GM18909 (cell line): ENCODE measurements around the gene PAIP1.
"Not testable (repeated sequence)": the region's sequence is repeated elsewhere in the genome, so short reads cannot be mapped to it uniquely, and the experiment has no call there.

ENCODE experiments used
- ATAC-seq: cut with Tn5 transposase; IDR thresholded peaks from one replicate; pipeline ENCODE4 v1.9.1; 2021; ENCODE audit warnings: mild to moderate bottlenecking; ENCODE audit not compliant: unreplicated experiment, poor library complexity

PAIP1 gene

DNA sequence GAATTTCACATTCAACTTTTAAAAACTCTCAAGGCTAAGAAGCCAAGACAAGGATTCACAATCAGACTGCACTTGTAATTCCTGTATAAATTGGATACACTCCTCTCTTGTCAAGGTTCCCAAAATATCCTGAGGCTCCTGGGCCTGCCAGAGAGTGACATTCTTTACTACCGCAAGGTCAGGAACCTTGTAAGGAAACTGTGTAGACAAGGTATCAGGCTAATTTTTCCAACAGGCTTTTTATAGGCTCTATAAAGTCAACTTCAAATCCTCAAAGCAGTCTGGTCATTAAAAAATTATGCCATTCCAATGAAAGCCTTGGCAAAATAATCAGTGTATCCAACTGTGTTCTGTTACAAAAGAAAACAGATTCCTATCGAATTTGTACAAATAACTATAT, 15.5 kb upstream of the PAIP1 start:
- no peak for ATAC-seq

DNA sequence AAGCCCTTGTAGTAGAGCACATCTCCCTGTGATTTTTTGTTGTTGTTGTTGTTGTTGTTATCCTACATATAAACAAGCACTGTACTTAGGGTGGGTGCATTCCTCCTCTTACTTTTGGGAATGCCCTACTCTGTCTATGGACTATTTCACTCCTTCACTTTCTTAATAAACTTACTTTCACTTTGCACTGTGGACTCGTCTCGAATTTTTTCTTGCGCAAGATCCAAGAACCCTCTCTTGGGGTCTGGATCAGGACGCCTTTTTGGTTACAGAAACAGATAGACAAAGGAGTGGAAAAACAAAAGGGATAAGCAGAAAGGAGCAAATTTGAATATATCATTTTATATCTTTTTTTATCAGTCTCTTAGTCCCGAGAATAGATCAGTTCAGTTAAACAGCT, 14.4 kb upstream of the PAIP1 start:
- no peak for ATAC-seq

DNA sequence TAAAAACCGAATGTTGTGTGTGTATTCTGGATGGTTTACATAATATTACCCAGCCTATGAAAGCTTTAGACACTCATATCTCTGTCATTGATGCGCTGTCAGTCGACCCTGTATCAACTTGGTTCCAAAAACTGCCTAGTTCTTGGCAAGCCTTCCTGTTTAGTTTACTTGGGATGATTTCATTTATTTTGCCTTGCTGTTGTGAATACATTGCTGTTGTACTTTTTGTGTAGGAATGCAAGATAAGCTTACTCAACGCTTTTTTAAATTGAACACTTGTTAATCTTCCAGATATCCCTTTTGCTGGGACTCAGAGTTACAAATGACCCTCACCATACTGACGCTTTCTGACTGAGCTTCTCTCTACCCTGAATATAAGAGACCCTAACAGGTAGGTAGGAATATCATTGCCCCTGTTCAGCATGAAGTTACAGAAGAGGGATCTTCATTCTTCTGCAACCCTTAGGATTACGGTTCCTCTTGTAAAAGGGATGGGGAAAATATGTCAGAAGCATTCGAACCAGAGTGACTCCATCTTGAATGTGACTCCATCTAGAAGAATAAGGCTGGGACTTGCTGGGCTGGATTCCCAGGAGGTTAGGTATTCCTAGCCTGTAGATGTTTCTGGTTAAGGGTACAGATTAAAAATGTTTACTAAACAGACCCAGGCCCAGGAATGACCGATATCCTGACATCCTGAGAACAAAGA, 13.7 kb upstream of the PAIP1 start:
- ATAC-seq = no peak

DNA sequence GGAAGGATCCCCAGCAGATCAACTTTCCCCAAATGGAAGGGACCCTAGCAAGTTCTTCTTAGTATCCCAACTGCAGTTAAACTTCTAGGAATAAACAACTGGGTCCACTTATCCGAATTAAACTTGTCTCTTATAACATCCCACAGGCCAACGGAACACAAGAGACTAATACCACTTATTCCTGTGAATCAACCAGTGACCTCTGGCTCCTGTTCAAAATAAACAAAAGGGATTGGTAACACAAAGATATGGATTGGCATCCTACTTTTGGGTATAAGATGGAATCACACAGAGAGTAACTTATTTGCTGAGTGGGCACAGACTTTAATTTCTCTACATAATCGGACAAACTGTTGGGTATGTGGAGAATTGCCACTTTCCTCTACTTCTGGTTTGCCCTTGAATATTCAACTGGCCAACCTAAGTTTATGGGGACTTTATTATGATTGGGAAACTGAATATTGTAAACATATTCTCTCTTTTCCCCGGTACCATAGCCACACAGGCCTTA, 12.4 kb upstream of the PAIP1 start:
- no peak for ATAC-seq

DNA sequence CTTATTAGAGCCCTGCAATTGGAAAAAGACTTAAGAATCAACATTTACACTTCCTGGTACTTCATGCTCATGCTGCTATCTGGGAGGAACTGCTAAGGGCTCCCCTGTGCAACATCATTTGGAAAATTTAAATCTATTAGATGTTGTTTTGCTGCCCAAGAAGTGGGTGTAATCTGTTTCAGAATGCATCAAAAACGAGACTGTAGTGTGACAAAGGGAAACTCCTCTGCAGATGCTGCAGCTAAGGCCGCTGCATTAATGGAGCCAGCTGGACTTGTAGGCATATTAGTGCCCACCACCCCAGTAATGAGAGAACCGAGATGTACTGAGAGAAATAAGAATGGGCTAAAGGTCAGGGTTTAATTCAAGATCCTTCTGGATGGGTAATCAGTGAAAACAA, 11.1 kb upstream of the PAIP1 start:
- no peak for ATAC-seq

DNA sequence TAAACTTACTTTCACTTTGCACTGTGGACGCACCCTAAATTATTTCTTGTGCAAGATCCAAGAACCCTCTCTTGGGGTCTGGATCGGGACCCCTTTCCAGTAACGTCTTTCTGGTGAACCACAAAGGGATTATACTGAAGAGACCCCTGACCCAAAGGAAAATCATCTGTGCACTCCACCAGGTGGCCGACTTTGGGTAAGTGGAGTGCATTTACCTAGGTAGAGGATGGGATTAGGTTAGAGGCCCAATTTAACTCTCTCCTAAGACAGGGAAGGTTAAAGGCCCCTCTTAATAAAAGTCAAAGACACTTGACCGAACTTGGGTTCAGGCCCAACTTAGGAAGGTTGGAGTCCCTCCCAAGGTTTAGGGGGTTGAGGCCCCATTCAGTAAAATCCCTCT, 8.2 kb upstream of the PAIP1 start:
- no peak for ATAC-seq

DNA sequence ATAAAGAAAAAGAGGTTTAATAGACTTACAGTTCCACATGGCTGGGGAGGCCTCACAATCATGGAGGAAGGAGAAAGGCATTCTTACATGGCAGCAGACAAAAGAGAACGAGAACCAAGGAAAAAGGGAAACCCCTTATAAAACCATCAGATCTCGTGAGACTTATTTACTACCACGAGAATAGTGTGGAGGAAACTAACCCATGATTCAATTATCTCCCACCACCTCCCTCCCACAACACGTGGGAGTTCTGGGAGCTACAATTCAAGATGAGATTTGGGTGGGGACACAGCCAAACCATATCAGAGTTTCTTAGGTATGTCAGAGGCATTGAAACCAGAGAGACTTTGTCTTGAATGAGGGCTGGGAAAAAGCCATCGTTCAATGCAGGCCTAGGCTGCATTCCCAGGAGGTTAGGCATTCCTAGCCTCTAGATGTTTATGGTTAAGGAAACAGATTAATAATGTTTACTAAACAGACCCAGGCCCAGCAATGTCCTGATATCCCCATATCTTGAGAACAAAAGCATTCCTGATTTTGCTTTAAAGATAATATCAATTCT, 7.5 kb upstream of the PAIP1 start:
- no peak for ATAC-seq

DNA sequence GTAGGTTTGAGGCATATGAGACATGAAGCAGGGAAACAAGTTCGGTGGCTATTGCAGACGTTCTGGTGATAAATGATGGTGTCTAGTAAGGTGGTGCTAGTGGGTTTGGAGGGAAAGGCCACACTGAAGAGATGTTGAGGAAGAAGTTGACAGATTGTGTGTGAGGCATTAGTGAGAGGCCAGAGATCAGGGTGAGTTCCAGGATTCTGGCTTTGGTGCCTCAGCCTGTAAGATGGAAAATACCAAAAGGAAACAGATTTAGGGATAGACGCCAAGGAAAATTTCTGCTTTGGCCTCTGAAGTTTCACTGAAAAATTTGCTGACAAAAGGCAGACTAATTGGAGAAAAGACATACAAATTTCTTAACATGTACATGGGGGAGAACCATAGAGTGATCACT, 6.4 kb upstream of the PAIP1 start:
- no peak for ATAC-seq

DNA sequence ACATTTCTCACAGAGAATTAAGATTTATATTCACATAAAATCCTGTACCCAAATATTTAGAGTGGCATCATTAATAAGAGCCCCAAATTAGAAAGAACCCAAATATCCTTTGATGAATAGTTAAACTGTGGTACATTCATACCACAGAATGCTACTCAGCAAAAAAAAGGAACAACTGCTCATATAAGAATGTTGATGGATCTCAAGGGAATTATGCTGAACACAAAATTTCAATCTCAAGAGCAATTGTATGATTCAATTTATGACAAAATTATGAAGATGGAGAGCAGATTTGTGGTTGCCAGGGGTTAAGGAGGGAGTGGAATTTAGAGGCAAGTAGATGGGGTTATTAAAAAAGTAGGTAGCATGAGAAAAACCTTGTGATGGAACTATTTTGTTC, 4.5 kb upstream of the PAIP1 start:
- no peak for ATAC-seq

DNA sequence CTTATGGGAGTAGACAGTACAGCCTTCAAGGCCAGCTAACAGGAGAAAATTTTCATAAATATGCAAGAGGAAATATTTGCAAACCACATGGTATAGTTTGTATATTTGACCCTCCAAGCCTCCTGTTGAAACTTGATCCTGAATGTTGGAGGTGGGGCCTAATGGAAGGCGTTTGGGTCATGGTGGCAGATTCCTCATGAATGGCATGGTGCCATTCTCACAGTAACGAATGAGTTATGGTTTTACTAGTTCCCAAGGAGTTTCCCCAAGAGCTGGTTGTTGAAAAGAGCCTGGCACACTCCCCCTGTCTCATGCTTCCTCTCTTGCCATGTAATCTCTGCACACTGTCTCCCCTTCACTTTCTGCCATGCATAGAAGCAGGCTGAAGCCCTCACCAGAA, 3.3 kb upstream of the PAIP1 start:
- ATAC-seq = no peak

DNA sequence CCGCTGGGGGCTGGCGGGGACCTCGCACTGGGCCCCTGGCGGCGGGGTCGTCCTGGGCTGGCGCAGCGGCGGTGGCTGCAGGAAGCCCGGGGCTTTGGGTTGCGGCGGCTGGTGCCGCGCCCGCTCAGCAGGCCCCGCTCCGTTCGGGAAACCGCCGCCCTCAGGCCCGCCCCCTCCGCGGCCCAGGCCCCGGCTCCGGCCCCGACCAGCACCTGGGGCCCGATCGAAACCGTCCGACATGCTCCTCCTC, 345 bp downstream of the PAIP1 start:
- ATAC-seq = peak; percentile 92

DNA sequence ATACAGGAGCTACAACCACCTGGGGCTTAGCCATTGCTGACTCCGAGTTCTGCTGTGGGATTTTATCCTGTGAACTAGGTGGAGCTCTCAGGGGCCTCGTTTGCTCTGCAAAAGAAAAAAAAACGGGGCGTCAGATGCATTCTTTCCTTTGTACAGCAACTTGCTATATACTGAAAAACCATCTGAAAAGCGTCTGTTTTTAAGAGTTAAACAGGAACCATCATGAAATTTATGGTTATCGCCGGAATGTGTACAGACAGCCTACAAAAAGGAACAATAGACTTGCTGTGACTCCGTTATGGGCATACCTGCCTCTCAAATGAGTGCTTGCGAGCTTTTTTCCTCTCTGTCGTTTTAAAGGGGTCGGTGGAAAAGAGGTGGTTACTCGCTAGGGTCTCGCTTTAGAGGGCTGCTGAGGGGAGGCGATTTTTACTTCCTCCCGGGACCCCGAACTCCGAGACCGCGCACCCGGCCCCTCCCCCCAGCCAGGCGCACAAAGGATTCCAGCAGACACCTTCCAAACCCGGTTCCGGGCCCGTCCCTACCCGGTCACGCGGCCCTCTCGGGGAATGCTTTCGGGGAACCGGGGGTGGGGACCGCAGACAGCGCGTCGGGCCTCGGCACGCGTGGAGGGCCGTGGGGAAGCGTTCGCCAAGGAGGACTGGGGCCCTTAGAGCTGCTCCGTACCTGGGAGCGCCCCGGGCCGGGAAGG, 826 bp downstream of the PAIP1 start:
- peak; percentile 31 for ATAC-seq

DNA sequence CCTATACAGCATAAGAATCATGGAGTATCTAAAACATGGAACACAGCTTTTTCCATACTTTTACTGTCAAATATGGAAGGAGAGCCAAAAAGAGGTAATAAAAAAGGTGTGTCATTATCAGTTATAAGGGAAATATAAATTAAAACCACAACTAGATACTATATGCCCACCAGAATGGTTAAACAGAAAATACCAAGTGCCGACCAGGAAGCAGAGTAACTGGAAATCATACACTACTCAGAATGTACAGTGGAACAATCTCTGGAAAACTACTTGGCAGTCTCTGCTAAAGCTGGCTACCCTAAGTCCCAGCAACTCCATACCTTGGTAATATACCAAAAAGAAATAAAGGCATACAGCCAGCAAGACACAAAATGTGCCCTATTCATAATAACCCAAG, 2.4 kb downstream of the PAIP1 start:
- ATAC-seq = no peak

DNA sequence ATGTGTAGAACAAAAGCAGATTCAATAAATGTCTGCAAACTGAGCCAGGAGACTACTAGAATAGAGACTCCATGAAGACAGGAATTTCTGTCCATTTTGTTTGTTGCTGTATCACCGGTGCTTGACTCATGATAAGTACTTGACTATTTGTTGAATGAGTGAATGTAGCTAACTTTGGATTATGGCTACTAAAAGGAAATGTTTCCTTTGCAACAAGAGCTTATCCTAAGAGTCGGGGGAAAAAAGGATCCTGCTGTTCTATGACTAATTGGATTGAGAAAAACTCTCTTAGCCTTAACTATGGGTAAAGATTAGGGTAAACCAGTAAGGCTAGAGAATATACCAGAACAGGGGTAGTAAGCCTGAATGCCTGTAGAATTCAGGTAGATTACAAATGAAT, 3.5 kb downstream of the PAIP1 start:
- no peak for ATAC-seq

DNA sequence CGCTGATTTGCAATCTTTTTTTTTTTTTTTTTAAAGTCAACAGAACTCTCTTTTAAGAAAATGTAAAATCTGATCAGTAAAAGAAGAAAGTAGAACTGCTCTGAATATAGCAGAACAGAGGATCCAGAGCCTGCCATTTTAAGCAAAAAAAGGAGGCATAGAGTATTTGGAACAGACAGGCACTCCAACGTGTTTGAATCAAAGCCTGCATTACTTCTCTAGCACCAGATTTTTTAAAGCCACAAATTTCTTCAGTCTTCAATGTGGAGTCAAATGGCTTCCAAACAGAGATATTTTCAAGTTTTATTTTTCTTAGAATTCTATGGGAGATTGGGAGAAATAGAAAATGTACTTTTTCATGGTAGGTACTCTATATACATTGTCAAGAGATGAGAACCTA, 5.1 kb downstream of the PAIP1 start:
- ATAC-seq = no peak

DNA sequence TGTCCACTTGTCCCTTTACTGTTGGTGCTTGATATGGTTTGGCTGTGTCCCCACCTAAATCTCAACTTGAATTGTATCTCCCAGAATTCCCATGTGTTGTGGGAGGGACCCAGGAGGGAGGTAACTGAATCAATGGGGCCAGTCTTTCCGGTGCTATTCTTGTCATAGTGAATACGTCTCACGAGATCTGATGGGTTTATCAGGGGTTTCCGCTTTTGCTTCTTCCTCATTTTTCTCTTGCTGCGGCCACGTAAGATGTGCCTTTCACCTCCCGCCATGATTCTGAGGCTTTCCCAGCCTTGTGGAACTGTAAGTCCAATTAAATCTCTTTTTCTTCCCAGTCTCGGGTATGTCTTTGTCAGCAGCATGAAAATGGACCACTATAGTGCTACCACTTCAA, 7.6 kb downstream of the PAIP1 start:
- ATAC-seq = not testable (repeated sequence)

DNA sequence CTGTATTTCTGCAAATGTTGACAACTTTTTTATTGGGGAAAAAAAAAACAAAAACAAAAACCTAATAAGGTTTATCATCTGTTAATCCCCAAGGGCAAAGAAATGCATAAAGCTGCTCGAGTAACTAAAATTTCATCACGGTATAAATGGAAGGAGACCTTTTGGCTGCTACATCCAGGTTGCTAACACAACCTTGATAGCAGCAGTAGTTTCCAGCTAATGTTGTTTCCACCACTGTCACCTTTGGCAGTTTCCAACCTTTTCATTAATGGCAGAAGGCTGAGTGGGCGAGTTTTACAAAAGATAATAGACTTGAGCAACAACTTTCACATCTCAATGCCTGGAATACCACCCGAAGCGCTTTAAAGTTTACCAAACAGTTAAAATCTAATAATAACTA, 8.5 kb downstream of the PAIP1 start:
- no peak for ATAC-seq

DNA sequence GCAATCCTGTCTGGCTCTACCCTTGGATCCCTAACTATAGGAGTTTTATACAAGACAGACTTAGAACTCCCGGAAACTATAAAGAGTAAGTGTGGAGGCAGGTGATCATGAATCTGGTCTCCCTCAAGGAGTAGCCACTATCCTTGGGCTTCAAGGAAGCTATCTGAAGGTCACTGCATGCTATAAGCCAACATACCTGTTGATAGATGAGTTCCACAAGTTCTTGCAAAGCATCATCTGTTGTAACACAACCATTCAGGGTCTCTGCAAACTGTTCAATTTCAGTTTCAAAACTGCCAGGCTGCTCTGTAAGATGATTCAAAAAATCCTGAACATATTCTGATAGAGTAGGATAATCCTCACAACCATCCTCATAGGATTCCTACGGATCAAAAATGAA, 9.3 kb downstream of the PAIP1 start:
- ATAC-seq = no peak

DNA sequence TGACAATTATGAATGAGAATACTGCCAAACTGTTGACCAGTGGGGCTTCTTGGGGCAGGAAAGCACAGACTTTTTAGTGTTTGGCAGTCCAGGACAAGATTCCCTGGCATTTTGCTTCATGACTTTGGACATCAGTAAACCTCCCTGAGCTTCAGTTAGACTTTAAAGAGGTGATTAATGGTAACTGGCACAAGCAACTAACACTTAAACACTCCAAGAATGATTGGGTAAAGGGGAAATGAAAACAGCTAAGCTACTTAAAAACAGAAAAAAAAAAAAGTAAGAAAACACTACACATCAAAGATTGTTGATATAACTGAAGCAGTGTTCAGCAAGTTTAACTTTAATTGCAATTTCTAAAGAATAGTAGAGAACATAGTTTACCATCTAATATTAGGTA, 13.4 kb downstream of the PAIP1 start:
- ATAC-seq = no peak

DNA sequence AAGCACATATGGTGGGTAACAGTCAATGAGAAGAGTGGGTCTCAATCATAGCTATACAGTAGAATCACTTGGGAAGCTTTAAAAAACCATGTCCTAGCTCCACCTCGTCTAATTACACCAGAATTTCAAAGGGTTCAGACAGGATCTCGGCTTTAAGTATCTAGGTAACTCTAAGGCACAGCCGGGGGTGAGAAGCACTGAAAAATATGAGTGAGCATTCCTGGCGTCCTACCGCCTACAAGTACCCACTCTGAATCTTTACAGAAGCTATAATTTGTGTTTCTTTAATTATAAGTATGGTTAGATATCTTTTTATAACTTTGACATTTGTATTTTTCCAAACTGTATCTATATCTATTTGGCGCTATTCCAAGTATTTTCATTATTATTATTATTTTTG, 16.1 kb downstream of the PAIP1 start:
- ATAC-seq = no peak

DNA sequence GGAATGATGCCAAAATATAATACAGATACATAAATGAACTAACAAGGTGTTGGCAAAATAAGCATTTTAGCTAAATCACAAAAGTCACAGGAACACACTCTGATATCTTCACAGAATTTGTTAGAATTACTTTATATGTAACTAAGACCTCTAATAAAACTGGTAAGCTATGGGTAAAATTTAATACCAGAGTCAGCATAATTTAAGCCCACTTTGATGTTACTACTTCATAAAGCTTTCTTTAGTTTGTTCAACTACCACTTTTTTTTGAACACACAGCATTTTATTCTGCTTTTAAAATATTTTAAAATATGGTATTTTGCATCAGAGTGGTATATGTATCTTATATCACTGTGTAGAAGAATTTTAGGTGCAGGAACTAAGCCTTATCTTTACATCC, 19.9 kb downstream of the PAIP1 start:
- ATAC-seq = no peak

DNA sequence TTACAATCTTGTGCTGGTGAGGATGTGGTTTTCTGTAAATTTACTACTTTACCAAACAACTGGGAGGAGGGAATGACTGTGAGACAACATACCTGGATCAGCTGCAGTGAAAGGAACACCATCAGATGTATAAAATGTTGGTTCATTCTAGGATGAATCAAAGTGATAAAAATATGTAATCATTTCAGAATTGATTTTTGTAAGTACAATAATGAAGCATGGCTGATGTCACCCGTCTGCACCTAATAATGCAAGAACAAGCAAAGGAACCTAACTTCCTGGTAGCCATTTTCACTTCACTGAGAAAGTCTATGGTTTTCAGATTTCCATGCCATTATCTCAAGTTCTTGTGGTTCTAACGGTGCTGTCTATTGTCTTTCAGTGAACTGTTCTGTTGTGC, 23.2 kb downstream of the PAIP1 start:
- ATAC-seq = no peak
